SW 1271 (cell line): ENCODE measurements around the gene GAB2.

Source experiments
- DNase-seq, 2 experiments: peaks; one replicate each; lab custom pipeline; 2025; lab: John Stamatoyannopoulos, UW

GAB2 gene

GRCh38 chr11:78400702-78401101 lies 16.9 kb downstream of the GAB2 start:
- DNase-seq = no peak

GRCh38 chr11:78400116-78400515 lies 17.5 kb downstream of the GAB2 start:
- DNase-seq = no peak

GRCh38 chr11:78399136-78399535 lies 18.5 kb downstream of the GAB2 start:
- no peak for DNase-seq

- no peak for DNase-seq
Observed at GRCh38 chr11:78398715-78399114, 18.9 kb downstream of the GAB2 start.

- no peak for DNase-seq
Observed at GRCh38 chr11:78397398-78397797, 20.2 kb downstream of the GAB2 start.

GRCh38 chr11:78395597-78395996 lies 22.0 kb downstream of the GAB2 start:
- no peak for DNase-seq

GRCh38 chr11:78392854-78393253 lies 24.8 kb downstream of the GAB2 start:
- DNase-seq = no peak

GRCh38 chr11:78391424-78391823 lies 26.2 kb downstream of the GAB2 start:
- DNase-seq = no peak

- no peak for DNase-seq
Observed at GRCh38 chr11:78390809-78391208, 26.8 kb downstream of the GAB2 start.

- no peak for DNase-seq
Observed at GRCh38 chr11:78386215-78386941, 31.2 kb downstream of the GAB2 start.

GRCh38 chr11:78385205-78385604 lies 32.4 kb downstream of the GAB2 start:
- no peak for DNase-seq

- DNase-seq = no peak
Observed at GRCh38 chr11:78384231-78384630, 33.4 kb downstream of the GAB2 start.

GRCh38 chr11:78381865-78382264 lies 35.8 kb downstream of the GAB2 start:
- DNase-seq = no peak

- no peak for DNase-seq
Observed at GRCh38 chr11:78380615-78381051, 37.0 kb downstream of the GAB2 start.

- no peak for DNase-seq
Observed at GRCh38 chr11:78379039-78379670, 38.5 kb downstream of the GAB2 start.

GRCh38 chr11:78377625-78378418 lies 39.8 kb downstream of the GAB2 start:
- no peak for DNase-seq

- DNase-seq = no peak
Observed at GRCh38 chr11:78376858-78377257, 40.8 kb downstream of the GAB2 start.

- DNase-seq = no peak
Observed at GRCh38 chr11:78374917-78375316, 42.7 kb downstream of the GAB2 start.

- DNase-seq = no peak
Observed at GRCh38 chr11:78373689-78374088, 43.9 kb downstream of the GAB2 start.

- DNase-seq = no peak
Observed at GRCh38 chr11:78372114-78372768, 45.4 kb downstream of the GAB2 start.

GRCh38 chr11:78371221-78371891 lies 46.3 kb downstream of the GAB2 start:
- no peak for DNase-seq
